Fibroblast of skin of back (primary cell): ENCODE data around the gene PPAN.

Source experiments
- DNase-seq: peaks from one replicate; pipeline ENCODE4 v3.0.0-alpha.2; 2013

PPAN gene

DNA sequence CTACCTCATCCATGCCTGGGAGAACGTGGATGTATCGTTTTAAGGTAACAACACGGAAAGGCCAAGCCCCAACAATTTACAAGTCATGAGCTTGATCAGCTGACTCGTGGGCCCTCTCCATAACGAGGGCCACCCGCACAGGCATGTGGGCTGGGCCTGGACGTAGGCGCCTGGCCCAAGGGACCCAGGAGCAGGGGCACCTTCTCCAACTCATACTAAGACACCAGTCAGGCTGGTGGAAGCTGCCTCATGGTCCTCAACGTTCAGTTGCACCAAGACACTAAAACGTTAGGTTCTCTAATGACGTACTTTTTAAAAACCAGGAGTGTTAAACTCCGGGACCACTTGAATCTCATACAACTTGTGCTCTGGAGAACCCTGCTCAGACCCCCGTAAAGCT is 35.3 kb downstream of the PPAN start:
- no peak for DNase-seq

- no peak for DNase-seq
These were observed 35.8 kb downstream of the PPAN start for GRCh38 chr19:10141973-10142372.

GRCh38 chr19:10142701-10143375 is 36.7 kb downstream of the PPAN start:
- DNase-seq: no peak

- no peak for DNase-seq
These were observed 37.5 kb downstream of the PPAN start for GRCh38 chr19:10143681-10144080.

- no peak for DNase-seq
These were observed 38.2 kb downstream of the PPAN start for GRCh38 chr19:10144361-10144760.

DNA sequence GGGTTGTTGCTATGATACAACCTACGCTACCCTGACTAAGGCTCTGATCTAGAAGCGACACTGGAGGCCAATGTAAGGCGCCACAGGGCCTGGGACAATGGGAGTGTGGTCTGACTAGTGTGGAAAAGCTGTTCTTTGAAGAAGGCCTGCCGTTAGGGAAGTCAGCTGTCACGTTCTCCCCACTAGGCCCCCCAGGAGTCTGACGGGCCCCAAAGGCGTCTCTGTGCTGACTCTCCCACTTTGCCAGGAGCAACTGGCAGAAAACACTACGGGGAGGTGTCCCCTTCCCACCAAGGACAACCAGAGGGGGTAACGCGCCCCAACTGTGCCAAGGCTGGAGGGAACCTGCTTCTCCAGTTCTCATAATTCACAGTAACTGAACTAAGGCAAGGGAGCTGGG is 38.9 kb downstream of the PPAN start:
- DNase-seq: no peak

DNA sequence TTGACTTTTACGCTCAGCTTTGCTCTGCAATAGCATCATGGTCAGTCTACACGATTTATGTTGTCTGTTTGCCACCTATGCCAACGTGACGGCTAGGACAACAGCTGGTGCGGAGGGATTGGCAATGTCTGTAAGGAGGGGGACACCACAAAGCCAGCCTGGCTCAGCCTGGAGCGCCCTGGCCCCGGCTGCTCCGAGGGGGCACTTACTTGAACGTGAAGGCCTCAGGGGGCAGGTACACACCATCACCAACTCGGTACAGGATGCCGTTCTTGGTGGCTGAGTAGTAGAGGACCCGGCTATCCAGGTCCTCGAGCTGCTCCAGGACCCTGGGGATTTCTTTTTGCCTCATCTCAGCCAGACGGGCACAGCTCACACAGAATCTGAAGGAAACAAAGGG is 40.0 kb downstream of the PPAN start:
- no peak for DNase-seq

GRCh38 chr19:10149427-10149826 is 43.3 kb downstream of the PPAN start:
- DNase-seq: no peak

DNA sequence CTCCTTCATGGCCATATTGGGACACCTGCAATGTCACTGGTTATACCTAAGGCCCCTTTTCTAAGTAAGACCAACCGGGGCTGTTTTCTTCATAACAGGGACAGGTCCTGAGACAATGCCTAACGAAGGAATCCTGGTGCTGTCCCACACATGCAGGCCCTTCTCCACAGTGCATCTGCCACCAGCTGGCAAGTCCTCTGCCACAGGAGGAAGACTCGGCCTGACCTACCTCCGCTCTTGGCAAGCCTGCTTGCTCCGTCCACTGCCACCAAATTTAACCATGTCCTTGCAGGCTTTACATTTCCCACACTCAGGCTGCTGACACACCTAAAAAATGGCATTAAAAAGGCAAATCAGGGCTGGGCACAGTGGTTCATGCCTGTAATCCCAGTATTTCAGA is 45.4 kb downstream of the PPAN start:
- DNase-seq: no peak

DNA sequence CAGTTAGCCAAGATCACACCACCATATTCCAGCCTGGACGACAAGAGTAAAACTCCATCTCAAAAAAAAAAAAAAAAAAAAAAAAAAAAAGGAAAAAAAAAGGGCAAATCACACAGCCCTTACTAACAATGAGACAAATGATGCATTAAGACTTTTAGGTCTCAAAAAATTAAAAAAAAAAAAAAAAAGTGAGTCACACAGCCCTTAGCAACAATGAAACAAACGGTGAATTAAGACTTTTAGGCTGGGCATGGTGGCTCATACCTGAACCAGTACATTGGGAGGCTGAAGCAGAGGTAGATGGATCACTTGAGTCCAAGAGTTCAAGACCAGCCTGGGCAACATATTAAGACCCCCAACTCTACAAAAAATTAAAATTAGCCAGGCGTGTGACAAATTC is 45.9 kb downstream of the PPAN start:
- DNase-seq: no peak

- DNase-seq: no peak
These were observed 49.7 kb downstream of the PPAN start for GRCh38 chr19:10155839-10156238.

- no peak for DNase-seq
These were observed 51.9 kb downstream of the PPAN start for GRCh38 chr19:10158071-10158470.

GRCh38 chr19:10158485-10158884 is 52.3 kb downstream of the PPAN start:
- no peak for DNase-seq

DNA sequence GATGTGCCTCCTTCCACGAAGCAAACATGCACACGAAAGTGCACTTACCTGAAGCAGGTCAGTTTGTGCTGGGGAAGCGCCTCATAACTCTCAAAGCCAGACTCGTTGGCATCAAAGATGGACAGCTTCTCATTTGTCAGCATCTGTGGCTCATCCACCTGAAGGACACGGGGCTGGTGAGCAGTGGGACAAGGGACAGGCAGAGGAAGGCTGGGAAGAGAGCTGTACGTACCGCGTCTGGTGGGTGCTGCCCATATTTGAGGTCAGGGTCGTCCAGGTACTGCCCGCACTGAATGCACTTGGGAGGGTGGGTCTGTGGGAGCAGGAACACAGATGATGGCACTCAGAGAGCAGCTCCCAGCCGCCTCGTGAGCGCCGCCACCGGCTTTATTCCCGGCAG is 53.4 kb downstream of the PPAN start:
- DNase-seq: no peak
